HL-60 (cell line): ENCODE data around the gene WNT8A.

Experiments
- DNase-seq, 2 experiments: peaks; one replicate each; pipeline ENCODE4 v3.0.0-alpha.2; 2010 to 2020; ENCODE audit warnings: low read depth in 1 of 2, low spot score in 1 of 2
- H3K27ac ChIP-seq: fragments of 250-450 bp; sonication (Bioruptor Pico); replicated peaks from 2 replicates; pipeline ENCODE4 v1.5.1; 2020; ENCODE audit warnings: mild to moderate bottlenecking, moderate library complexity
- H3K27me3 ChIP-seq: fragments of 250-450 bp; sonication (Bioruptor Pico); 2 replicates; pipeline ENCODE4 v1.5.1; 2021; ENCODE audit warnings: mild to moderate bottlenecking, moderate library complexity; ENCODE audit not compliant: insufficient read depth, poor library complexity, severe bottlenecking
- H3K4me3 ChIP-seq: replicated peaks from 2 replicates; pipeline ENCODE4 v1.5.1; 2011; ENCODE audit warnings: mild to moderate bottlenecking, control low read depth, low read length; ENCODE audit not compliant: insufficient read depth
- CTCF ChIP-seq: IDR thresholded peaks from one replicate; pipeline ENCODE4 v1.5.1; 2011; ENCODE audit warnings: low read length, control low read depth, inconsistent platforms; ENCODE audit not compliant: insufficient read depth
- GABPA ChIP-seq: IDR thresholded peaks from 2 replicates; pipeline ENCODE4 v1.6.1; 2012; ENCODE audit warnings: low read depth
- POLR2AphosphoS5 ChIP-seq: IDR thresholded peaks from 2 replicates; pipeline ENCODE4 v1.6.1; 2012; ENCODE audit warnings: low read depth
- REST ChIP-seq: IDR thresholded peaks from 2 replicates; pipeline ENCODE4 v1.6.1; 2012; ENCODE audit warnings: low read depth; ENCODE audit not compliant: insufficient replicate concordance
- SPI1 ChIP-seq: IDR thresholded peaks from 2 replicates; pipeline ENCODE4 v1.6.1; 2012; ENCODE audit warnings: low read depth, mild to moderate bottlenecking, borderline replicate concordance

WNT8A gene

GRCh38 chr5:138102454-138103318 is 18.9 kb downstream of the WNT8A start:
- no peak for TF ChIP-seq REST
- no peak for TF ChIP-seq POLR2AphosphoS5
- TF ChIP-seq CTCF = no peak
- no peak for TF ChIP-seq GABPA
- no peak for TF ChIP-seq SPI1
- H3K27me3 ChIP-seq = no peaks in the 10 kb centered on the region
- no peak for DNase-seq
- H3K27ac ChIP-seq = no peak overlapping the region
- no peak overlapping the region for H3K4me3 ChIP-seq

- no peaks in the 10 kb centered on the region for H3K27me3 ChIP-seq
- H3K27ac ChIP-seq = no peak overlapping the region
- TF ChIP-seq GABPA (no peak), POLR2AphosphoS5 (no peak), REST (no peak), CTCF (no peak), SPI1 (no peak)
- DNase-seq = no peak
- no peak overlapping the region for H3K4me3 ChIP-seq
These were observed 19.4 kb downstream of the WNT8A start for GRCh38 chr5:138103319-138103637.

- no peak for TF ChIP-seq GABPA
- no peak for TF ChIP-seq SPI1
- TF ChIP-seq REST = no peak
- no peak for TF ChIP-seq CTCF
- Histone ChIP-seq H3K27ac (no peak overlapping the region), H3K4me3 (no peak overlapping the region), H3K27me3 (no peaks in the 10 kb centered on the region)
- DNase-seq = no peak
These were observed 21.9 kb downstream of the WNT8A start for GRCh38 chr5:138105709-138106108.
